ENCODE data around the gene PARK7. TPM values are rescaled to one million over a fixed set of nuclear protein-coding genes. Genes with fewer than 3 reads are reported as not detected.

PARK7 gene
- total RNA-seq, 1 experiment from 2014 or later, result 237 TPM

GRCh38 chr1:8010080-8010664 lies 48.7 kb downstream of the PARK7 start:
- no peak for DNase-seq (ENCODE audit: low spot score)

GRCh38 chr1:8011016-8011415 lies 49.5 kb downstream of the PARK7 start:
- DNase-seq (ENCODE audit: low spot score), result no peak

GRCh38 chr1:8011923-8012858 lies 50.7 kb downstream of the PARK7 start:
- DNase-seq (ENCODE audit: low spot score), result no peak

- DNase-seq (ENCODE audit: low spot score), result no peak
Observed at GRCh38 chr1:8012955-8013354, 51.4 kb downstream of the PARK7 start.

- DNase-seq (ENCODE audit: low spot score), result no peak
Observed at GRCh38 chr1:8013399-8013798, 51.9 kb downstream of the PARK7 start.

GRCh38 chr1:8013800-8014199 lies 52.3 kb downstream of the PARK7 start:
- no peak for DNase-seq (ENCODE audit: low spot score)

GRCh38 chr1:8014381-8014988 lies 53.0 kb downstream of the PARK7 start:
- no peak for DNase-seq (ENCODE audit: low spot score)

GRCh38 chr1:8015036-8015808 lies 53.7 kb downstream of the PARK7 start:
- peak; percentile 48 for DNase-seq (ENCODE audit: low spot score)

GRCh38 chr1:8015809-8016165 lies 54.3 kb downstream of the PARK7 start:
- DNase-seq (ENCODE audit: low spot score), result no peak

GRCh38 chr1:8016210-8016894 lies 54.8 kb downstream of the PARK7 start:
- DNase-seq (ENCODE audit: low spot score), result no peak

GRCh38 chr1:8016895-8017241 lies 55.4 kb downstream of the PARK7 start:
- no peak for DNase-seq (ENCODE audit: low spot score)

GRCh38 chr1:8017495-8018197 lies 56.1 kb downstream of the PARK7 start:
- no peak for DNase-seq (ENCODE audit: low spot score)

GRCh38 chr1:8018492-8019228 lies 57.1 kb downstream of the PARK7 start:
- DNase-seq (ENCODE audit: low spot score), result no peak

- no peak for DNase-seq (ENCODE audit: low spot score)
Observed at GRCh38 chr1:8019229-8019620, 57.7 kb downstream of the PARK7 start.

- DNase-seq (ENCODE audit: low spot score), result peak; percentile 35
Observed at GRCh38 chr1:8020032-8020431, 58.5 kb downstream of the PARK7 start.

GRCh38 chr1:8021676-8022266 lies 60.3 kb downstream of the PARK7 start:
- DNase-seq (ENCODE audit: low spot score), result no peak

GRCh38 chr1:8022395-8023286 lies 61.1 kb downstream of the PARK7 start:
- no peak for DNase-seq (ENCODE audit: low spot score)

GRCh38 chr1:8023287-8023994 lies 61.9 kb downstream of the PARK7 start:
- no peak for DNase-seq (ENCODE audit: low spot score)

Data from H4 (cell line).